Activated naive CD4-positive, alpha-beta T cell treated with anti-CD3 and anti-CD28 coated beads, Interleukin-2, amount 50 U/mL, for 24 hours (primary cell): ENCODE results near the gene AHNAK.
"Not testable (repeated sequence)": the region's sequence is repeated elsewhere in the genome, so short reads cannot be mapped to it uniquely, and the experiment has no call there.

ENCODE experiments used
- H3K27ac Mint-ChIP-seq: one replicate; pipeline ENCODE4 v1.8.0; 2021; ENCODE audit warnings: mild to moderate bottlenecking, mixed read lengths
- H3K27me3 Mint-ChIP-seq: one replicate; pipeline ENCODE4 v1.8.0; 2021; ENCODE audit warnings: mixed read lengths
- H3K36me3 Mint-ChIP-seq: one replicate; pipeline ENCODE4 v1.8.0; 2021; ENCODE audit warnings: mixed read lengths
- H3K4me1 Mint-ChIP-seq: one replicate; pipeline ENCODE4 v1.8.0; 2021; ENCODE audit warnings: mixed read lengths
- H3K4me3 Mint-ChIP-seq: one replicate; pipeline ENCODE4 v1.8.0; 2021; ENCODE audit warnings: mild to moderate bottlenecking, mixed read lengths
- H3K9me3 Mint-ChIP-seq: one replicate; pipeline ENCODE4 v1.8.0; 2021; ENCODE audit warnings: mixed read lengths

The AHNAK gene

DNA sequence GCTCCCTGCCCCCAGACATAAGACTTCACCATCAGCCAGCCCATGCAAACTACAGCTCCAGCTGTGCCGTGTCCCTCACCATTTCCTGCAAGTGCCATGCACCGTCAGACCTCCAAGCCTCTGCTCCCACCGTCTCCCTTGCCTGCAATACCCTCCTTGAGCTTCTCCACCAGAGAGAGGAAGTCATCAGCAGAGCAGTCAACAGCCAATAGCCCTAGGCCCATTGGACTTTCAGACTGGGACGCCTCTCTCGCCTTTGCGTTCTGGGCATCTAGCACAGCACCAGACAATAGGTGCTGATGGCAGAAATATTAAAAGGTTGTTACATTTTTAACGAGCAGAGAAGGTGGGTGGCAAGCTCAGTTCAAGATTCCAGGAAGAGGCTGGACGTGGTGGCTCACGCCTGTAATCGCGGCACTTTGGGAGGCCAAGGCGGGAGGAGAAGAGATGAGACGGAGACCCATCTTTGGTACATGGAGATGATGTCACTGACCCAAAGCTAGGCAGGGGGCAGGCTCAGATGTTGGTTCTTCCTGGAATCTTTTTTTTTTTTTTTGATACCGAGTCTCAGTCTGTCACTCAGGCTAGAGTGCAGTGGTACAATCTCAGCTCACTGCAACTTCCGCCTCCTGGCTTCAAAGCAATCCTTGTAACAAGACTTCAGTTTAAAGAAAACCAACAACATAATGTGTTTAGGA lies 95.9 kb downstream of the AHNAK start:
- Mint-ChIP-seq H3K9me3 (no peaks in the 10 kb centered on the region), H3K4me1 (no peaks in the 10 kb centered on the region), H3K27ac (no peak overlapping the region), H3K27me3 (peaks cover 4% of the 10 kb centered on the region), H3K36me3 (no peaks in the 10 kb centered on the region), H3K4me3 (no peak overlapping the region)

DNA sequence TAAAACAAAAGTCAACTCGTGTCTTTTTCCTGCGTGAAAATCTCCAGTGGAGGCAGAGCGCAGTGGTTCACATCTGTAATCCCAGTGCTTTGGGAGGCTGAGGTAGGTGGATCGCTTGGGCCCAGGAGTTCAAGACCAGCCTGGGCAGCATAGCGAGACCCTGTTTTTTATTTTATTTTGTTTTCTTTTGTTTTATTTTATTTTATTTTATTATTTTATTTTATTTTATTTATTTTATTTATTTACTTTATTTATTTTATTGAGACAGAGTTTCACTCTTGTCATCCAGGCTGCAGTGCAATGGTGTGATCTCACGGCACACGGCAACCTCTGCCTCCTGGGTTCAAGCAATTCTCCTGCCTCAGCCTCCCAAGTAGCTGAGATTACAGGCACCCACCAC lies 96.7 kb downstream of the AHNAK start:
- not testable (repeated sequence) for H3K27ac Mint-ChIP-seq, H3K4me1 Mint-ChIP-seq, H3K9me3 Mint-ChIP-seq, H3K4me3 Mint-ChIP-seq, H3K36me3 Mint-ChIP-seq, H3K27me3 Mint-ChIP-seq

DNA sequence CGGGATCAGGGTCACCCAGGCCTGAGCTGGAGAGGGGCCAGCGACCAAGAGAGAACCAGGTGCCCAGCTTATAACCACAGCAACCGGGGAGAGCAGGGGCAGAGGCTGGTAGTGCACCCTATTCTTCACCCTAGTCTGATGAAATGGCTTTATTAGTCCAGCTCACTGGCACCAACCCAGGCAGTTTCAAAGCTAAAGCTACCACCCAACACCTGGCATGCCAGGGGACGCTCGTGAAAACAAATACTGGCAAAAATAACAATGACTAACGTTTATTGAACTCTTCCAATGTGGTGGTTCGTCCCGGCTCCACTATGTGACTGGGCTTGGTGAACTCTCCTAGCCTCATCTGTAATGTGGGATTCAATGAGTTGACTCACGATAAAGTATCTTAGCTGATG lies 97.2 kb downstream of the AHNAK start:
- H3K4me3 Mint-ChIP-seq: no peak overlapping the region
- H3K36me3 Mint-ChIP-seq: no peaks in the 10 kb centered on the region
- H3K4me1 Mint-ChIP-seq: peaks cover 6% of the 10 kb centered on the region
- H3K27ac Mint-ChIP-seq: no peak overlapping the region
- peaks cover 5% of the 10 kb centered on the region for H3K27me3 Mint-ChIP-seq
- no peaks in the 10 kb centered on the region for H3K9me3 Mint-ChIP-seq

DNA sequence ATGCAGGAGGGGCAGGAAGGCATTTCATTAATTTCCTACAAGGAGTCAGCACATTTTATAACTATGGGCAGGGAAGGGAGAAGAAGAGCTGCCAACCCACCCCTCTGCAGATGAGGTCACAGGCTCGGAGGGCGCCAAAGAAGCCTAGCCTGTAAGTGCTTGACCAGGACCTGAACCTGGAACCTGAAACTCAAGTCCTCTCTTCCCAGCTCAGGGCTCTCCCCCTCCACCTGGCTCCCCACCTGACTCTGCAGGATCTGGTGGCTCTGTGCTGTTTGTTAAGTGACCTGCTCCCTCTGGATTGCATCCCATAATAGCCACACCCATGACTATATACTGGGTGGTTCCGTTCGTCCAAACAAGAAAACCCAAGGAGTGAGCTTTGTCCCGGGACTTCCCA lies 100.5 kb downstream of the AHNAK start:
- Mint-ChIP-seq H3K27me3 (peaks cover 5% of the 10 kb centered on the region), H3K4me1 (peaks cover 6% of the 10 kb centered on the region), H3K27ac (no peak overlapping the region), H3K4me3 (no peak overlapping the region), H3K9me3 (no peaks in the 10 kb centered on the region), H3K36me3 (no peaks in the 10 kb centered on the region)

DNA sequence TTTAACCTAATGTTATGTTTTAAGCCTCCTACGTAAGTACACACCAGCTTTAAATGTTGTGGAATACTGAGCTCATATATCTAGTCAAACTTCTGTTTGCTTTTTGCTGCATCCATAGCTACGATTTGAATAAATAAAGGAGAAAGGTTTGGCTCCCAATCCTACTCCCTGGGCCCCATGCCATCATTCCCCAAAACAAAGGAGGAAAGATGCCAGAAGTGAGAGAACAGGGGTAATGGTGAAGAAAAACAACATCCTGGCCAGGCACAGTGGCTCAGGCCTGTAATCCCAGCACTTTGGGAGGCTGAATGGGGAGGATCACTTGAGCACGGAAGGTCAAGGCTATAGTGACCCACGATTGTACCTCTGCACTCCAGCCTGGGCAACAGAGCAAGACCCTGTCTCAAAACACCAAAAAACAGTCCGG lies 101.3 kb downstream of the AHNAK start:
- Mint-ChIP-seq H3K4me1 (peaks cover 6% of the 10 kb centered on the region), H3K36me3 (no peaks in the 10 kb centered on the region), H3K4me3 (no peak overlapping the region), H3K27ac (no peak overlapping the region), H3K9me3 (no peaks in the 10 kb centered on the region), H3K27me3 (peaks cover 5% of the 10 kb centered on the region)

DNA sequence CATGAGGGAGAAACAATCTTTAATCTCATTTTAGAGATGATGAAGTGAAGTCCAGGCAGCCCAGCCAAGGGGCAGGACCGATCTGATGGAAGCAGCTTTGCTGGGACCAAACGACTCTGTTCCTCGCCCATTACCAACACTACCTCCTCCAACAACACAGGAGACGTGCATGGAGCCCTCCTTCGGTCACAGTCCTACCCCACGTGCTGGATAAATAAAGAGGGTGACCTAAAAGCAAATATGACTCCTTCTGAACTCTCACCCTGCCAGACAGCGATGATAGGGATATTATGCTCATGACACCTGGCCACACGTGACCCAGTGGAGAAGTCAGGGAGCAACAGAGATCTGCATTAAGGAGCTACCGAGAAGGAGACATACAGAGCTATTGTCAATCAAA lies 101.8 kb downstream of the AHNAK start:
- Mint-ChIP-seq H3K27me3 (peaks cover 5% of the 10 kb centered on the region), H3K4me1 (peaks cover 6% of the 10 kb centered on the region), H3K4me3 (peak overlapping the region; percentile 76), H3K36me3 (no peaks in the 10 kb centered on the region), H3K9me3 (no peaks in the 10 kb centered on the region), H3K27ac (no peak overlapping the region)

DNA sequence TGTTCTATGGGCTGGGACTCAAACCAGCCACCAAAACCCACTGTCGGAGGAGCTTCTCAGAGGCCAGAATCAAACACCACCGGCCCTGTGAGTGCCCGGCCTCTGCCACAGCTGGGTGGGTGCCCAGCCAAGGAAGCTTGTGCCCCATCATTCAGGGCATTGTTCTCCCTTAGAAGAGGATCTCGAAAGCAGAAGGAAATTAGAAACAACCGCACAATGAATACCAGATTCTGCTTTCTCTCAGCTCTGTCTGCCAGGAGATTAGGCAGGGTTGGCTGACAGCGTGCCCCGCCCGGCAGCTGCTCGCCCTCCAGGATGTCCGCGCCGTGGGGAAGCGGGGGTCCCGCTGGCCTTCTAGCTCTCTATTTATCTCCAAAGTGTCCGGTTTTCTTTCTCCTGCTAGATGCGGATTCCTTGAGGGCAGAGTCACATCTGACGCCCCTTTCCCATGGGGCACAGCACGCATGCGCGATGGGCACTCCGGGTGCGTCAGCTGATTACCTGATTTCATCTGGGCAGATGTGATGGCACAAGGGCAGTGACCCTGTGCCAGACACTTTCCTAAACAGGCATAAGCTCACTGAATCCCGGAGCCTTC lies 102.3 kb downstream of the AHNAK start:
- H3K4me1 Mint-ChIP-seq: peaks cover 6% of the 10 kb centered on the region
- H3K27ac Mint-ChIP-seq: no peak overlapping the region
- peaks cover 5% of the 10 kb centered on the region for H3K27me3 Mint-ChIP-seq
- H3K9me3 Mint-ChIP-seq: no peaks in the 10 kb centered on the region
- peak overlapping the region; percentile 76 for H3K4me3 Mint-ChIP-seq
- no peaks in the 10 kb centered on the region for H3K36me3 Mint-ChIP-seq

DNA sequence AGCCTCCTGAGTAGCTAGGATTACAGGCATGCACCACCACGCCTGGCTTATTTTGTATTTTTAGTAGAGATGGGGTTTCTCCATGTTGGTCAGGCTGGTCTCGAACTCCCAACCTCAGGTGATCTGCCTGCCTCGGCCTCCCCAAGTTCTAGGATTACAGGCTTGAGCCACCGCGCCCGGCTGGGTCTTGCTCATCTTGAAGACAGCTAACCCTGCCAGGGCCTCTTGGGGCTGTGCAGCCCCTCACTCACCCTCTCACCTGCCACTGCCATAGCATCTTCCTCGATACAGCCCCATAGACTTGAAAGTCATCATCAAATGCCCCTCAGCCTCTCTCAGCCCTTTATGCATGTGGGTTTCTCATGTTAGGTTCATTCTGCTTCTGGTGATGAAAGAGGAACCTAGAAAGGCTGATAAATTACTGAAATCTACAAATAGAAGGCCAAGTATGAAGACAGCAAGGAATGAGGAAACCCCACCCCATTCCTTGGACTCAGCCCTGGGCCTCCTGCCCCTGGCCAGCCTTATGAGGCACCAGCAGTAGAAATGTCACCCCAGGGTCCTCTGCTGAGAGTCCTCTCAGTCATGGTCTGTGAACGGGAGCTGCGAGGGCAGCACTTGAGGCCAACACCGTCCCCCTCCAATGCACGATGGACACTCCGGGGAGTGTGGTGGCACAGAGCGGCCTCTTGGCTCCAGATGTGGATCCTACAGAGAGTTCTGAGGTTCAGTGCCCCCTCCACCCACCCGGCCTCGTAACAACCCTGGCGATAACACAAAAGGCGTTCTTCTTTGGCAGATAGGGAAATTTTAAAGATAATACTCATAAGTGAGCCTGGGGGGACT lies 103.0 kb downstream of the AHNAK start:
- H3K4me1 Mint-ChIP-seq: peaks cover 6% of the 10 kb centered on the region
- no peak overlapping the region for H3K27ac Mint-ChIP-seq
- peaks cover 5% of the 10 kb centered on the region for H3K27me3 Mint-ChIP-seq
- H3K9me3 Mint-ChIP-seq: no peaks in the 10 kb centered on the region
- peak overlapping the region; percentile 76 for H3K4me3 Mint-ChIP-seq
- H3K36me3 Mint-ChIP-seq: no peaks in the 10 kb centered on the region

DNA sequence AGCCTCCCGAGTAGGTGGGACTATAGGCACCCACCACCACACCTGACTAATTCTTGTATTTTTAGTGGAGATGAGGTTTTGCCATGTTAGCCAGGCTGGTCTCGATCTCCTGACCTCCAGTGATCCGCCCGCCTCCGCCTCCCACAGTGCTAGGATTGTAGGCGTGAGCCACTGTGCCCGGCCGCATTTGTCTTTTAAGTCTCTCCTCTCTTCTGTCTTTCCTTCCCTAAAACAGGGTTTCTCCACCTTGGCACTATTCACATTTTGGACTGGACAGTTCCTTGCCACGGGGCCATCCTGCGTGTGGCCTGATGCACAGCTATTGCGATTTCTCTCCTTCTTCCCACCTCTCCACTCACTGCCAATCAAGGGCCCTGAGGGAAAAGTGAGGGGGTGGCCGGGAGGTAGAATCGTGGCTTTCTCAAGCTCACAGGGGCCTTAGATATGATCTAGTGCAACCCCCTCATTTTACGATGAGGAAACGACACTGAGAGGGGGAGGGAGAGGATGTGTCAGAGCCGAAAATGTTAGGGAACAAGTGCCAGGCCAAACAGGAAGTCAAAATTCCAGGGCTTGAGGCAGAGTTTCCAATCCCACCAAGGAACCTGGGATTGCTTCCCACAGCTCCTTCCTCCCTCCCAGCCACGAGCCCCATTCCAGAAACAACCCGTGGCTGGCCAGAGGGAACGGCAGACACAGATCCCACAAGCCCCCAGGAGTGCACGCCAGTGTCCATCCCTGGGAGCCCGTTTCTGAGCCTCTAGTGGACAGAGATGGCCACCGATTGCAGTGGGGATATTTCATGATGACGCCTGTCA lies 106.6 kb downstream of the AHNAK start:
- H3K27me3 Mint-ChIP-seq: peaks cover 1% of the 10 kb centered on the region
- H3K27ac Mint-ChIP-seq: no peak overlapping the region
- H3K4me1 Mint-ChIP-seq: peaks cover 15% of the 10 kb centered on the region
- no peak overlapping the region for H3K4me3 Mint-ChIP-seq
- no peaks in the 10 kb centered on the region for H3K9me3 Mint-ChIP-seq
- H3K36me3 Mint-ChIP-seq: no peaks in the 10 kb centered on the region

DNA sequence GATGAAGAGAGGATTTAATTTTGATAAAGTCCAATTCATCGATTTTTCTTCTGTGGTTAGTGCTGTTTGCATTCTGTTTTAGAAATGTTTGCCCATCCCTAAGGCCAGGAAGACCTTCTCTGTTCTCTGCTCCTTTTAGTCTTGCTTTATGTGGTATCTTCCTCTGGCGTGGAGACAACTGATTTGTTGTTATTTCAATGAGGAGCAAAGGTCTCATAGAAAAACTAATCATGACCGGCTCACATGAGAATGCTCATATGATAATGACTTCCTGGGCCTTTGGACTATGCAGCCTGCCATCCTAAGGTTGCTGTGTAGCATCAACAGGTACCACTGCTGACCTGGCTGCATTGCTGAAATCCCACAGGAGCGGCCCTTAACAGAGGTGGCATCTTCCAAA lies 108.0 kb downstream of the AHNAK start:
- Mint-ChIP-seq H3K27me3 (no peaks in the 10 kb centered on the region), H3K27ac (no peak overlapping the region), H3K36me3 (no peaks in the 10 kb centered on the region), H3K4me3 (no peak overlapping the region), H3K9me3 (no peaks in the 10 kb centered on the region), H3K4me1 (peaks cover 21% of the 10 kb centered on the region)

DNA sequence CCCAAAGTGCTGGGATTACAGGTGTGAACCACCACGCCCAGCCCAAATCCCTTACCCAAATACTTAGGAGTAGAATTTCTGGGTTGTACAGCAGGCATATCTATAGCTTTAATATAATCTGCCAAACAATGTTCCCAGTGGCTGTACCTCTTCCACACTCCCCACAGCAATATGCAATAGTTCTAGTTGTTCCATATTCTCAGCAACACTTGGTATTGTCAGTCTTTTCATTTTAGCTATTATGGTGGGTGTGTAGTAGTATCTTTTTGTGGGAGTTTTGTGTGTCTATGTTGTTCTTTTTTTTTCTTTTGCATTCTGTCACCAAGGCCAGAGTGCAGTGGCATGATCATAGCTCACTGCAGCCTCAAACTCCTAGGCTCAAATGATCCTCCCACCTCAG lies 109.0 kb downstream of the AHNAK start:
- Mint-ChIP-seq H3K27me3 (no peaks in the 10 kb centered on the region), H3K36me3 (no peaks in the 10 kb centered on the region), H3K9me3 (no peaks in the 10 kb centered on the region), H3K4me1 (peaks cover 27% of the 10 kb centered on the region), H3K27ac (no peak overlapping the region), H3K4me3 (no peak overlapping the region)

DNA sequence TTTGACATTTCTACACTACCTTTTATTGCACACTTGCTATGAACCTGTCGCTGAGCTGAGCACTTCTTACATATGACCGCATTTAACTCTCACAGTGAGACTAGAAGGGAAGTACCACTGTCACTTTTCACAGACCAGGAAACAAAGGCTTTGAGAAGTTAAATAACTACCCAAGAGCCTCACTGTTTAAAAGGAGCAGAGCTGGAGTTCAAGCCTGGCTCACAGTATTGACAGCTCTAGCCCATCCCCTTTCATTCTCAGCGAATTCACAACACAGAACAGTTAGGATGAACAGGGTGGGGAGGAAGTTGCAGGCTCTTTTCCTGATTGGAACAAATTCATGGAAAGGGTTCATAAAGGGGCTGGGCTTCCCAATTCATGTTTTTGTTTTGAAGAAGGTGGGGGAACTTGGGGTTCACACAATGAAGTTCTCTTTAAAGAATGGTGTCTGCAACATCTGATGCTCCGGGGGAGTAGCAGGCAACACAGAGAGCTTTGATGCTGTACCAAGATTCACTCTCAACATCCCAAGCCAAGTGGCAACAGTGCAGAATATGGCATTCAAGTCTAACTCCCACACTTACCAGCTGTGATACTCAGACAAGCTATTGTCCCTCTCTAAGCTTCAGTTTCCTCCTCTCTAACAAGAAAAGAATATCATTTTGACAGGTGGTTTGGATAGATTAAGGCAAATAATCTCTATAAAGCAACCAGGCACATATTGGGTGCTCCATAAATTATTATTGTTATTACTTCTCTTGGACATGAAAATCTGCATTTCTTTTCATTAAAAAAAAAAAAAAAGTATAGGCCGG lies 110.6 kb downstream of the AHNAK start:
- H3K27ac Mint-ChIP-seq: no peak overlapping the region

DNA sequence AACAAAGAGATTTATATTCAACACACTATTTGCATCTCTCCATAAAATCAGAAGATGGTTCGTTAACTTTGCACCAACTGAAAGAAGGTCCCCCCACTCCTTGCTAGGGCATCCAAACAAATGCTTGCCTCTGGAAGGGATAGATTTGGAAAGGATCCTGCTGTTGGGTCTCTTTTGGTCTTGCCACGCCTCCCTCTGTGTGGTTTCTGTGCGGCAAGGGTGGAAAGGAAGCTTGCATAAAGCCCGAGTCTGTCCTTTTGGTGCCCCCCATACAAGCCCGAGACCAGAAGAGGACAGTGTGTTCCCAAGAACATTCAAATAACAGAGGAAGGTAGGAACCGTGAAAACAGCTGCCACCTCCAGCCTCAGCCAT lies 112.7 kb downstream of the AHNAK start:
- Mint-ChIP-seq H3K27me3 (no peaks in the 10 kb centered on the region), H3K4me1 (peaks cover 41% of the 10 kb centered on the region), H3K9me3 (no peaks in the 10 kb centered on the region), H3K4me3 (no peak overlapping the region), H3K36me3 (no peaks in the 10 kb centered on the region), H3K27ac (no peak overlapping the region)

More for the DNA sequence above, 110.6 kb downstream of the AHNAK start:
- Mint-ChIP-seq H3K4me3 (no peak overlapping the region), H3K9me3 (no peaks in the 10 kb centered on the region), H3K36me3 (no peaks in the 10 kb centered on the region), H3K27me3 (no peaks in the 10 kb centered on the region), H3K4me1 (peaks cover 32% of the 10 kb centered on the region)

DNA sequence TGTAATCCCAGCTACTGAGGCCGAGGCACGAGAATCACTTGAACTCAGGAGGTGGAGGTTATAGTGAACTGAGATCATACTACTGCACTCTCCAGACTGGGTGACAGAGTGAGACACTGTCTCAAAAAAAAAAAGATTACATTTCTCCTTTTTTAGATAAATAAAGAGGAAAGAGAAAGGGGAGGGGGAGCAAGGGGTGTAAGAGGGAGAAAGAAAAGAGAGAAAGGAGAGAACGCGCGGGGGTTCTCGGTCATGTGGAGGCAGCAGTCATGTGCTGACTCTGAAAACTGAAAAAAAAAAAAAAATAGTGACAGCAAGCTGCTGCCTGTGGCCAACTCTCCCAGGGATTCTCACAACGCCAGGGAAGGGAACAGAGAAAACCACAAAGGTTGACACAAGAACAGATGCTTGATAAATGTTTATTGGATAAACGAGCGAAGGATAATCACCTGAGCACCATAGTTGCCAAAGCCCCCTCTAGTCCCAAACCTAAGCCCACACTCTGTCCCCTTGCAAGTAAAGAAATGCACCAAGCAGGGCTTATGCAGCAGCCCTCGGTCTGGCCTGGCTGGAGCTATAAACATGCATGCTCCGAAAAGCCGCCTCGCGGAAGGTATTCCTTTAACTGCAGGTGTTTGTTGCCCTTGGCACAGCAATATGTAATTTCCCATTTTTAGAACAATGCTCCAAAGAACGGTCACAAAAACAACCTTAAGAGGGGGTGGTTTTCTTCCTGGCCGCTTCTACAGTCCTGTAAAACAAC lies 113.3 kb downstream of the AHNAK start:
- no peaks in the 10 kb centered on the region for H3K27me3 Mint-ChIP-seq
- no peak overlapping the region for H3K4me3 Mint-ChIP-seq
- no peaks in the 10 kb centered on the region for H3K36me3 Mint-ChIP-seq
- H3K4me1 Mint-ChIP-seq: peaks cover 46% of the 10 kb centered on the region
- no peak overlapping the region for H3K27ac Mint-ChIP-seq
- H3K9me3 Mint-ChIP-seq: no peaks in the 10 kb centered on the region
